Erythroblast (primary cell): Measurements from ENCODE around the gene DCST2.

Experiments used
- GATA1 ChIP-seq: IDR thresholded peaks from 2 replicates; pipeline ENCODE4 v1.6.1; 2011; ENCODE audit warnings: low read depth, mild to moderate bottlenecking, control low read depth, low read length, moderate library complexity
- POLR2A ChIP-seq: IDR thresholded peaks from 2 replicates; pipeline ENCODE4 v1.6.1; 2011; ENCODE audit warnings: mild to moderate bottlenecking, low read length

- no peak for TF ChIP-seq POLR2A
- no peak for TF ChIP-seq GATA1
These were observed 38.1 kb upstream of the DCST2 start for GRCh38 chr1:155071701-155072100.
